ENCODE results near the gene TMEM131L.

DNA sequence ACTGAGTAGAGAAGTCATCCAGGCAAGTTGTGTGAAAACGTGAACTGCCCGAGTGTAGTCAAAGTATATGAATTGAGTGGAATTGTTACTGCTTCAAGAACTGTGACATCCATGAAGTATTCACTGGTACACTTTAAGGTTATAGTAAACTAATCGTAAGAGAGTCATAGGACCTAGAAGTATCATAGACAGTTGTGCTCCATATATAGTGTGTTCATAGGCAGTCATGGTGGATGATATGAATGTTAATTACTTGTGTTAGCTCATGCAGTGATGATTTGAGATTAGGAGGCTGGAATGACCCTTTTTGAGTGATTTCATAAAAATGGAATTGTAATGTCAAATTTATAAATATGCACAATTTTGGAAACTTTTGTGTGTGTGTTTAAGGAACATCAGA, 136.6 kb downstream of the TMEM131L start:
- TF ChIP-seq, protein P1, sequence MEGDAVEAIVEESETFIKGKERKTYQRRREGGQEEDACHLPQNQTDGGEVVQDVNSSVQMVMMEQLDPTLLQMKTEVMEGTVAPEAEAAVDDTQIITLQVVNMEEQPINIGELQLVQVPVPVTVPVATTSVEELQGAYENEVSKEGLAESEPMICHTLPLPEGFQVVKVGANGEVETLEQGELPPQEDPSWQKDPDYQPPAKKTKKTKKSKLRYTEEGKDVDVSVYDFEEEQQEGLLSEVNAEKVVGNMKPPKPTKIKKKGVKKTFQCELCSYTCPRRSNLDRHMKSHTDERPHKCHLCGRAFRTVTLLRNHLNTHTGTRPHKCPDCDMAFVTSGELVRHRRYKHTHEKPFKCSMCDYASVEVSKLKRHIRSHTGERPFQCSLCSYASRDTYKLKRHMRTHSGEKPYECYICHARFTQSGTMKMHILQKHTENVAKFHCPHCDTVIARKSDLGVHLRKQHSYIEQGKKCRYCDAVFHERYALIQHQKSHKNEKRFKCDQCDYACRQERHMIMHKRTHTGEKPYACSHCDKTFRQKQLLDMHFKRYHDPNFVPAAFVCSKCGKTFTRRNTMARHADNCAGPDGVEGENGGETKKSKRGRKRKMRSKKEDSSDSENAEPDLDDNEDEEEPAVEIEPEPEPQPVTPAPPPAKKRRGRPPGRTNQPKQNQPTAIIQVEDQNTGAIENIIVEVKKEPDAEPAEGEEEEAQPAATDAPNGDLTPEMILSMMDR (IDR thresholded peaks at IDR 0.05), result no peak
- no peak for TF ChIP-seq POLR2A (IDR thresholded peaks at IDR 0.05)
